Measurements from ENCODE around the gene FALEC.
A peak's percentile ranks its signal among the peaks of the same experiment; 100 is the strongest.

FALEC gene

DNA sequence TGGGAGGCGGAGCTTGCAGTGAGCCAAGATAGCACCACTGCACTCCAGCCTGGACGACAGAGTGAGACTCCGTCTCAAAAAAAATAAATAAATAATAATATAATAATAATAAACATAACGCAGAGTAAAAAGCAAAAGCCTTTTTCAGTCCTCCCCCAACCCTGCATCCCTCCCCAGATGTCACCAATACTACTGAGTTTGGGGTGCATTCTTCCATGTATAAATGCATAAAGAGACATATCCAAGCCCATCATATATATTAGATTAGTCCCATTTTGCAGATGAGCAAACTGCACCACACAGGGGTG is 32.7 kb downstream of the FALEC start:
- no peak for DNase-seq

DNA sequence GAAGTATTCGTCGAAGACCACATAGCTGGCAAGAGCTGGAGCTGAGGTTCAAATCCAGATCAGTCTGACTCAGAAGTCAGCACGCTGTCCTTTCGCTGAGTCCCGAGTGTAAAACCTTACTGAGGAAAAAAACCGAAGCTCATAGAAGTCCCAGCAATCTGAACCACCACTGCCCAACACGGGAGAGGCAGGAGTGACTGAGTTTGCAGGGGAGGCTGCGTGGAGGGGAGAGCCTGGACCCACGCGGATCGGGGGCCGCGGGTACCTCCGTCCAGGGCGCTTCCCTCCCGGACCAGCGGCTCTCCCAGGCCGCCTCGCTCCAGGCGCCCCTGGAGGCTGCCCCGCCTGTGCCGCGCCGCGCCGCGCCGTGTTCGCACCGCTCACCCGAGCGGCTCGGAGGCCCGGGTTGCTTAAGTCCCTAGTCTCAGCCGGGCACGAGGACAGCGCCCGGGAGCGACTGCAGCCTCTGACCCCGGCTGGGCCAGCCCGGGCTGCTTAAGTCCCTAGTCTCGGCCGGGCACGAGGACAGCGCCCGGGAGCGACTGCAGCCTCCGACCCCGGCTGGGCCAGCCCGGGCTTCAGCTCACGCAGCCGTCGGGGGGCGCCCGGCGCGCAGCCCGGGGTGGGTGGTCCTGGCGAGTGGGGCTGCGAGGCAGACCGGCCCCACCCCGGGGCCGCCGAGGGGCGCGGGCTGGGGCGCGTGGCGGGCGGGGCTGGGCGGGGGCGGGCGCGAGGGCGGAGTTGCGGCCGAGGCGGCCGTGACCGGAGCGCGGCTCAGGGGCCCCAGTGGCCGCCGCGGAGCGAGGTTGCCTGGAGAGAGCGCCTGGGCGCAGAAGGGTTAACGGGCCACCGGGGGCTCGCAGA is 33.3 kb downstream of the FALEC start, which contains the start of gene ADAMTSL4:
TSS of gene ADAMTSL4 (plus strand) at position 777 of the 864 bp plus-strand sequence. CDS start 2,881 bp downstream, outside the sequence.
- DNase-seq: peak; percentile 69

DNA sequence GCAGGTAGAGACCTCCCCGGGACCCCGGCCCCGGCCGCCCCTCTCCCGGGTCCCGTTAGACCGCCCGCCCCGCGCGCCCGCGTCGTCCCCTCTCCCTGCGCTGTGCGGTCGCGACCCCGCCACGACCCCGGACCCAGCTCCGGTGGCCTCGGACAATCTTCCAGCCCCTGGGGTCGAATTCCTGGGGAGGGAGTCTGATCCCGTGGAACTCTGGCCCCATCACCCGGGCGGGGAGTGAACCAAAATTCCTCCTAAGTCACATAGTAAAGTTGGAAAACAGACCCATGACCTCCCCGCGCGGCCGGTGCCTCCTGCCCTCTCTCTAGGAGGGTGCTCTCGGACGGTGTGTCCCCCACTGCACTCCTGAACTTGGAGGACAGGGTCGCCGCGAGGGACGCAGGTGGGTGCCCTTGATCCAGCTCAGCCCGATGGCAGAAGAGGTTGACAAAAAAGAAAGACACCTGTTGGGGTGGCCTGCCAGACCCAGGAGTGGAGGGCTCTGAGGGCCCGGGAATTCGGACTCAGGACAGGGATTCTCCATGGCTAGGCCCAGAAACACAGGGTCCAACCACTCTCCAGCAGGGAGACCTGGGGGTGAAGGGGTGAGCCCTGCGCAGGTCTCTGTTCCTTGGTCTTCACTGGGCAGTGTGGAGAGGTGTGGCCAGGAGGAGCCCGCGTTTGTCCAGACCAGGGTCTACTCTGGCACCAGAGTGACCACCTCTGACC is 34.1 kb downstream of the FALEC start:
- DNase-seq: no peak

DNA sequence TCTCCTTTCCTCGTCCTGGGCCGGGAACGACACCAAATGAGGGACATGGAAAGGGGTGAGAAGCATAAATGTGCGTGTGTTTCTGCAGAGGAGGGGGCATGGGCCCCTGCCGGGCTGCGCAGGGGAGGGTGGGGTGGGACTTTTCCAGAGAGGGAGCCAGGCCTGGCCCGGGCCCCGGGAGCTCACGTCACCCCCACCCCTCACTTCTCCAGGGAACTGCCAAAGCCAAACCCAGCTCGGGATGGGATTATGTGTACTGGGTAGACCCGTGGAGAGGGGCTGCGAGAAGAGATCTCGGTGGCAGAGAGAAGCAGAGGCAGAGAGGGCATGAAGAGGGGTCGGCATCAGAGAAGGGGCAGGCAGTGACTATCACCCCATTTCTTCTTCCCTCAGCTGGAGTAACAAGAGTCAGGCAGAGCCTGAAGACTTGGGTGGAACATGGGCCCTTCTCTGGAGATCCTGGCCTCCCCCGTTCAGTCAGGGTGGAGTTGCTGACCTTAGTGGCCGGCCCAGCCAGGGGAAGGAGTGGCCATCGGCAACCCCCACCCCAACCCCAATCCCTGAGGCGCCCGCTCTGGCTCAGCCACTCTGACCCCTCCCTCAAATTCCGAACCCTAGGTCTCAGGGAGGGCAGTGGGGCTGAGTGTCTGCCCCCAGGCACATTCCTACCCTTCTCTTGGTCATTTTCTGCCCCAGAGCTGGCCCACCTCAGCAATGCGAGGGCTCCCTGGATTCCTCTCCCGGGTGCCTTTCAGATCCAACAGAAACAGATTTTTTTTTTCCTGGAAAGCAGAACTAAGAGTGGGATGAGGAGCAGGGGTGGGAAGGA is 34.9 kb downstream of the FALEC start:
- DNase-seq: no peak

DNA sequence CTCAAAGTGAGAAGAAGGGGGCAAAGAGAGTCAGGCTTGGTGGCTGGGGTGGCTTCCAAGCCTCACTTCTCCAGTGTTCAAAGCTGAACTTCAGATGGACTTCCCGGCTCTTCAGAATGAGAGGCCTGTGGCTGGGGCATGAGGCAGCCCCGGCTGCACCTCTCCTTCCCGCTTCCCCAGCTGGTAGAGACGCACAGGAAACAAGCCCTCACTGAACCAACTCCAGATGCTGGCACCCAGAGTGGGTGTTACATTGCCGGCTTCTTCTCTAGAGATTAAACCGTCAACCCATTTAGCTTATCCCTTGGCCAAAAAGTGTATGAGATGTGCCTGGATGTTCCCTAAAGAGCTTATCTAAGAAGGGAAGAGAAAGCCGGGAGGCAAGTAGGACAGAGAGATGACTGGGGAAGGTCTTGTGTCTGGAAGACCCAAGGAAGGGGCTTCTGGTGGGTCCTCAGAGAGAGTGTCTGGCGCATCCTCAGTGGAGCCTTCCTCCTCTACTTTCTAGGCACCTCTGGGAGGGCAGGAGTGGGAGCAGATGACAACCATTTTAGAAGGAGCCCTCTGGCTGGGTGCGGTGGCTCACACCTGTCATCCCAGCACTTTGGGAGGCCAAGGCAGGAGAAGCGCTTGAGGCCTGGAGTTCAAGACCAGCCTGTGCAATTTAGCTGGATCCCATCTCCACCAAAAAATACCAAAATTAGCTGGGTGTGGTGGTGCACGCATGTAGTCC is 35.7 kb downstream of the FALEC start:
- no peak for DNase-seq

DNA sequence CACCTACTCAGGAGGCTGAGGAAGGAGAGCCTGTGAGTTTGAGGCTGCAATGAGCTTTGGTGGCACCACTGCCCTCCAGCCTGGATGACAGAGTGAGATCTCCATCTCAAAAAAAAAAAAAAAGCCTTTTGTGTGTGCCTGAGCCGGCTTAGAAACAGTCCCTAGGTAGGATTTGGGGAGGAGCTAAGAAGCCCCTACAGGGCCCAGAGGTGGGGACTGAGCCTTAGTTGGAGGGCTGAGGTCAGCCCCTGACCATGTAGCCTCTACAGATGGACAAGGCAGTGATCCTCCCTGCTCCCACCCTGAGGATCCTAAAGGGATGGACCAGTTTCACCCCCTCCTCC is 36.2 kb downstream of the FALEC start:
- DNase-seq: no peak

DNA sequence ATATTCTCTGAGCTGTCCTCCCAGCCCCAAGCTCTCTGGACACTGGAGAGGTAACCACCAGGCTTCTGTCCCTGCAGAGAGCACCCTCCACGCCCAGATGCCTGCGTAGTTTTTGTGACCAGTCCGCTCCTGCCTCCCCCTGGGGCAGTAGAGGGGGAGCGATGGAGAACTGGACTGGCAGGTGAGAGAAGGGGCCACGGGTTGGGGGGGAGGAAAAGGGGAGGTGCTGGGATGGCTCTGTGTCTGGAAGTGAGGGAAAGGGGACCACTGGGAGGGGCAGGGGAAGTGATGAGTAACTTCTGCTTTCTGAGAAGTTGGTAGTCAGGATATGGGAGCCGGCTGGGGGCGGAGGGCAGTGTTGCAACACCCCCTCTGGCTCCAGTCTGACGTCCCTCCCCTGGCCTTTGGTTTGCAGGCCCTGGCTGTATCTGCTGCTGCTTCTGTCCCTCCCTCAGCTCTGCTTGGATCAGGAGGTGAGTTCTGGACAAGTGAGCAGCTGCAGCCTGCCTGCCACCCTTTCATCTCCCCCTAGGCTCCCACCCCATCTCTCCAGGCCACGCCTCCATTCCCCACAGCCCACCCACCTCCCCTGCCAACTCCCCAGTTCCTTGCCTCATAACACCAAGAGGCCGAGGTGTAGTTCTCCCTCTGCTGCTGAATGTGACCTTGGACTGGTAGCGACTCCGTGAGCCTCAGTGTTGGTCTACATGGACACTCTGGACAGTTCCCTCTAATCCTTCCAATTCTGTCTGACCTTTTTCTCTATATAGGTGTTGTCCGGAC is 36.8 kb downstream of the FALEC start:
- no peak for DNase-seq

DNA sequence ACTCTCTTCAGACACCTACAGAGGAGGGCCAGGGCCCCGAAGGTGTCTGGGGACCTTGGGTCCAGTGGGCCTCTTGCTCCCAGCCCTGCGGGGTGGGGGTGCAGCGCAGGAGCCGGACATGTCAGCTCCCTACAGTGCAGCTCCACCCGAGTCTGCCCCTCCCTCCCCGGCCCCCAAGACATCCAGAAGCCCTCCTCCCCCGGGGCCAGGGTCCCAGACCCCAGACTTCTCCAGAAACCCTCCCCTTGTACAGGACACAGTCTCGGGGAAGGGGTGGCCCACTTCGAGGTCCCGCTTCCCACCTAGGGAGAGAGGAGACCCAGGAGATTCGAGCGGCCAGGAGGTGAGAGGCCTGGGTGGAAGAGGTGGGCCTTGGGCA is 37.3 kb downstream of the FALEC start:
- DNase-seq: no peak

DNA sequence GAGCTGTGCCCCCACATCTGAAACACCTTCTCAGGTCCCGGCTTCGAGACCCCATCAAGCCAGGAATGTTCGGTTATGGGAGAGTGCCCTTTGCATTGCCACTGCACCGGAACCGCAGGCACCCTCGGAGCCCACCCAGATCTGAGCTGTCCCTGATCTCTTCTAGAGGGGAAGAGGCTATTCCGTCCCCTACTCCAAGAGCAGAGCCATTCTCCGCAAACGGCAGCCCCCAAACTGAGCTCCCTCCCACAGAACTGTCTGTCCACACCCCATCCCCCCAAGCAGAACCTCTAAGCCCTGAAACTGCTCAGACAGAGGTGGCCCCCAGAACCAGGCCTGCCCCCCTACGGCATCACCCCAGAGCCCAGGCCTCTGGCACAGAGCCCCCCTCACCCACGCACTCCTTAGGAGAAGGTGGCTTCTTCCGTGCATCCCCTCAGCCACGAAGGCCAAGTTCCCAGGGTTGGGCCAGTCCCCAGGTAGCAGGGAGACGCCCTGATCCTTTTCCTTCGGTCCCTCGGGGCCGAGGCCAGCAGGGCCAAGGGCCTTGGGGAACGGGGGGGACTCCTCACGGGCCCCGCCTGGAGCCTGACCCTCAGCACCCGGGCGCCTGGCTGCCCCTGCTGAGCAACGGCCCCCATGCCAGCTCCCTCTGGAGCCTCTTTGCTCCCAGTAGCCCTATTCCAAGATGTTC is 38.0 kb downstream of the FALEC start:
- no peak for DNase-seq

DNA sequence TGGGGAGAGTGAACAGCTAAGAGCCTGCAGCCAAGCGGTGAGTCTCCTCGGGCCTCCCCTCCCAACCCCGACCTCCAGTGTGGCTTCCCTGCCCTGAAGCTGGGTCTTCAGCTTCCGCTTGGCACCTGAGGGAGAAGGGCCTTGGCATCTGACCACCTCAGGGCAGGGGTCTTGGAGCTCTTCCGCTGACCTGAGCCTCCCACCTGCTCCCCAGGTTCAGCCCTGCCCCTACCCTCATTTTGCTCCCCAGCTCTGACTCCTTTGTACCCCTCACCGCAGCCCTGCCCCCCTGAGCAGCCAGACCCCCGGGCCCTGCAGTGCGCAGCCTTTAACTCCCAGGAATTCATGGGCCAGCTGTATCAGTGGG is 38.5 kb downstream of the FALEC start:
- DNase-seq: no peak

DNA sequence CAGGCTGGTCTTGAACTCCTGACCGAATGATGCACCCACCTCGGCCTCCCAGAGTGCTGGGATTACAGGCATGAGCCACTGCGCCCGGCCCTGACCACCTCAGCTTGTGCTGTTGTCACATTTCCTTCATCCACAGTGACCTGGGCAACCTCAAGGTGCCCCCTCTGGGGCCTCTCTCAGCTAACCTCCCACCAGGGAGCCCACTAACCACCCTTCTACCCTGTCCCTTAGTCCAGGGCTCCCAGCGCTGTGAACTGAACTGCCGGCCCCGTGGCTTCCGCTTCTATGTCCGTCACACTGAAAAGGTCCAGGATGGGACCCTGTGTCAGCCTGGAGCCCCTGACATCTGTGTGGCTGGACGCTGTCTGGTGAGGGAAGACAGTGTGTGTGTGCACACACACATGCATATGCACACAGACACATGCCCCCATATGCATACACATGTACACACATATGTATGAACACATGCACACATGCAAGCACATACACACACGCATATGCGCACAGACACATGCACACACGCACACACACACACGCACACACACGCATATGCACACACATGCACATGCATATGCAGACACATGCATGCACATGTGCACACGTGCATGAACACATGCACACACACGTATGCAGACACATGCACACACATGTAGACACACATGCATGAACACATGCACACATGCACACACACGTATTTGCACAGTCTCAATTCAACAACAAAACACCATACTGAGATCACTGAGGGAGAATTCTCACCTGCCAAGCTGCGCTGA is 39.8 kb downstream of the FALEC start:
- no peak for DNase-seq

DNA sequence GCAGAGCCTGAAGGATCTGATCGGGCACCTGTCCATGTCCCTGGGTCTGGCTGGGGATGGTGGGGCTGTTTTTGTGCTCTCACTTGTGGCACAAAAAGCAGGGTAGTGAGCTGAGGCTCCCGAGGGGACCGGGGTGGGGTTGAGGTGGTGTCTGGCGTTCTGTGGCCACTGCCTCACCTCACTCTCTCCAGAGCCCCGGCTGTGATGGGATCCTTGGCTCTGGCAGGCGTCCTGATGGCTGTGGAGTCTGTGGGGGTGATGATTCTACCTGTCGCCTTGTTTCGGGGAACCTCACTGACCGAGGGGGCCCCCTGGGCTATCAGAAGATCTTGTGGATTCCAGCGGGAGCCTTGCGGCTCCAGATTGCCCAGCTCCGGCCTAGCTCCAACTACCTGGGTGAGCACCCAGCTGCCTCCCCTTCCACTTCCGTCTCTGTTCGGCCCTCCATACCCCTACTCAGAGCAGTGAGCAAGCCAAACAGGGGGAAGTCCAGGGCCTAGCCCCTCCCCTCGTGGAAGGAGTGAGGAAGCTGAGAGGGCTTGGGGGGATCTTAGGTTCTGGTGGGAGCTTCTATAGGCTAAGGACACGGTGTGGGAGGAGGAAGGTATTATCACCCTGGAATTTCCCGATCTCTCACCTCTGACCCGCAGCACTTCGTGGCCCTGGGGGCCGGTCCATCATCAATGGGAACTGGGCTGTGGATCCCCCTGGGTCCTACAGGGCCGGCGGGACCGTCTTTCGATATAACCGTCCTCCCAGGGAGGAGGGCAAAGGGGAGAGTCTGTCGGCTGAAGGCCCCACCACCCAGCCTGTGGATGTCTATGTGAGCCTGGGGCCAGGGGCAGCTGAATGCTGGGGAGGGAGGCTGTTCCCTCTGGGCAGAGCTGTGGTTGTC is 40.7 kb downstream of the FALEC start:
- no peak for DNase-seq

DNA sequence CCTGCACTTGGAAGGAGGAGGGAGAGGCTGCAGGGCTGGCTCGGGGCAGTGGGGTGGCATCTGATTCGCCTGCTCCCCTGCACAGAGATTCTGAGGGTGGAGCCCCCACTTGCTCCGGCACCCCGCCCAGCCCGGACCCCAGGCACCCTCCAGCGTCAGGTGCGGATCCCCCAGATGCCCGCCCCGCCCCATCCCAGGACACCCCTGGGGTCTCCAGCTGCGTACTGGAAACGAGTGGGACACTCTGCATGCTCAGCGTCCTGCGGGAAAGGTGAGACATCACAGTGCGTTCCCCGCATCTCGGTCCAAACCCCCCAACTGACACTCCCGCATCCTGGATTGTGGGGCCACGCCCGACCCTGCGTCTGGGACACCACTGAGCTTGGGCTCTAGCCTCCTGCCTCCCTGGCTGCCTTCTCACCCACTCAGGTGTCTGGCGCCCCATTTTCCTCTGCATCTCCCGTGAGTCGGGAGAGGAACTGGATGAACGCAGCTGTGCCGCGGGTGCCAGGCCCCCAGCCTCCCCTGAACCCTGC is 41.6 kb downstream of the FALEC start:
- DNase-seq: no peak

DNA sequence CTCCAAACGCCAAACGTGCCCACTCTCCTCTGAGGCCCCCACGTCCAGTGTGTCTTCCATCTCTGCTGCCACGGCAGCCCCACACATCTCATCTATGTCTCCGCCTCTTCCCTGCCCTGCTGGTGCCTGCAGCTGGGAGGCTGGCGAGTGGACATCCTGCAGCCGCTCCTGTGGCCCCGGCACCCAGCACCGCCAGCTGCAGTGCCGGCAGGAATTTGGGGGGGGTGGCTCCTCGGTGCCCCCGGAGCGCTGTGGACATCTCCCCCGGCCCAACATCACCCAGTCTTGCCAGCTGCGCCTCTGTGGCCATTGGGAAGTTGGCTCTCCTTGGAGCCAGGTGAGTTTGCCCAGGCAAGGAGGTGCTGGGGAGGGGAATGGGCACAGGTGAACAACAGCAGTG is 42.3 kb downstream of the FALEC start:
- DNase-seq: no peak

DNA sequence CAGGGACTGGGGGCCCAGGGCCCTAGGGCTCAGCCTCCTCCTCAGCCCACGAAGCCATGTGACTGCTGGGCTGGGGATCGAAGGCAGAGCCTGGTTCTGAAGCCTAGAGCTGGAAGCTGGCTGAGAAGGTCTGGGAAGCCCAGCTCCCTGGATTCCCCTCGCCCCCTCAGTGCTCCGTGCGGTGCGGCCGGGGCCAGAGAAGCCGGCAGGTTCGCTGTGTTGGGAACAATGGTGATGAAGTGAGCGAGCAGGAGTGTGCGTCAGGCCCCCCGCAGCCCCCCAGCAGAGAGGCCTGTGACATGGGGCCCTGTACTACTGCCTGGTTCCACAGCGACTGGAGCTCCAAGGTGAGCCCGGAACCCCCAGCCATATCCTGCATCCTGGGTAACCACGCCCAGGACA is 42.8 kb downstream of the FALEC start:
- DNase-seq: no peak

DNA sequence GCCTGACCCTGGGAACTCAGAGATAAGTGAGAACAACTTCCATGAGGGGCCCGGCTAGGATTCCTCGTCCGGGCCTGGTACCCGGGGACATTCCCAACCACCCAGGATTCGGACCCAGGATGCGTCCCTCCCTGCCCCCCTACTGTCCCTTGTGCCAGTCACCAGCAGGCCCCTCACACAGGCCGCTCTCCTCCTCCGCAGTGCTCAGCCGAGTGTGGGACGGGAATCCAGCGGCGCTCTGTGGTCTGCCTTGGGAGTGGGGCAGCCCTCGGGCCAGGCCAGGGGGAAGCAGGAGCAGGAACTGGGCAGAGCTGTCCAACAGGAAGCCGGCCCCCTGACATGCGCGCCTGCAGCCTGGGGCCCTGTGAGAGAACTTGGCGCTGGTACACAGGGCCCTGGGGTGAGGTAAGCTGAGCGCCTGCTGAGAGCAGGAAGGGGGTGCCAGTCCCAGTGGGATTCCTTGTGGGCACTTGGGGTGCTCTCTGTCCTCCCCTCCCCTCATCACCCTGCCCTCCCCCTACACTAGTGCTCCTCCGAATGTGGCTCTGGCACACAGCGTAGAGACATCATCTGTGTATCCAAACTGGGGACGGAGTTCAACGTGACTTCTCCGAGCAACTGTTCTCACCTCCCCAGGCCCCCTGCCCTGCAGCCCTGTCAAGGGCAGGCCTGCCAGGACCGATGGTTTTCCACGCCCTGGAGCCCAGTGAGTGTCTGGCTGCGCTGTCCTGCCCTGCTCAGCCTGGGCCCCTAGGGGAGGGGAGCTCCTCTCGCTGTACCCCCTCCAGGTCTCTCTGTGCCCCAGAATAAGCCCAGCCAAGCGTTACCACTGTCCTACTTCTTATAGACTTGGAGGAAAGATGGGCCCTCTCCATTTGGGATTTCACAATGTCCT is 43.5 kb downstream of the FALEC start:
- DNase-seq: no peak

DNA sequence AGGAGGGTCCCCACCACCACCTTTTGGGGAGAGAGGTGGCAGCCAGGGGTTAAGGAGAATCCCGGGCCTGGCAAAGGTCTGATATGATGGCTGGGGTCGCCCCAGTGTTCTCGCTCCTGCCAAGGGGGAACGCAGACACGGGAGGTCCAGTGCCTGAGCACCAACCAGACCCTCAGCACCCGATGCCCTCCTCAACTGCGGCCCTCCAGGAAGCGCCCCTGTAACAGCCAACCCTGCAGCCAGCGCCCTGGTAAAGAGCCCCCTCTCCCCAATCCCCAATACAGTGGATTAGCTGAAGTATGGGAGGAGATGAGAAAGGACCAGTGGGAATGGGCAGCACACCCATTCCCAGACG is 44.1 kb downstream of the FALEC start:
- DNase-seq: no peak

DNA sequence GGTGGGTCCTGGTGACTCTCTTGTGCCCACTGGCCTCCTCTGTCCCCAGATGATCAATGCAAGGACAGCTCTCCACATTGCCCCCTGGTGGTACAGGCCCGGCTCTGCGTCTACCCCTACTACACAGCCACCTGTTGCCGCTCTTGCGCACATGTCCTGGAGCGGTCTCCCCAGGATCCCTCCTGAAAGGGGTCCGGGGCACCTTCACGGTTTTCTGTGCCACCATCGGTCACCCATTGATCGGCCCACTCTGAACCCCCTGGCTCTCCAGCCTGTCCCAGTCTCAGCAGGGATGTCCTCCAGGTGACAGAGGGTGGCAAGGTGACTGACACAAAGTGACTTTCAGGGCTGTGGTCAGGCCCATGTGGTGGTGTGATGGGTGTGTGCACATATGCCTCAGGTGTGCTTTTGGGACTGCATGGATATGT is 44.5 kb downstream of the FALEC start:
- peak; percentile 71 for DNase-seq

All from NCI-H1092 treated with DMSO at 0.1 percent for 48 hours (cell line).